HG03571 (cell line): ENCODE data around the gene ADGRL2.

ENCODE experiments used
- ATAC-seq: cut with Tn5 transposase; IDR thresholded peaks from one replicate; pipeline ENCODE4 v1.9.1; 2021; ENCODE audit not compliant: unreplicated experiment

The ADGRL2 gene

DNA sequence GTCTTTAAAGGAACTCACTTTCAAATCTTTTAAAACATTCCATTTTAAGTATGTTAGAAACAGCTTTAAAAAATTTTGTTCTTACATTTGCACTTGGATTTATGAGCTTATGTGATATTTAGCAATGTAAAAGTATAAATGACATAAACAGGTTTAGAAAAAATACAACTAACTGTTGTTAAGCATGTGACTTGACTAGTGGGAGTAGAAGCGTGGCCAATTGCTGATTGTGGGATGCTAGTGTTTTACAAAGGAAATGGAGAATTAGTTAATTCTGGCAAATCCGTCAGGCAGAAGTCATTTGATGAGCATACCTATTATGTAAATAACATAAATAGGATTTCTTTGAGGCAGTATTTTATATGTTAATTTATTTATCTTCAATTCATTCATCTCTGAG is 175.8 kb downstream of the ADGRL2 start:
- ATAC-seq = no peak

DNA sequence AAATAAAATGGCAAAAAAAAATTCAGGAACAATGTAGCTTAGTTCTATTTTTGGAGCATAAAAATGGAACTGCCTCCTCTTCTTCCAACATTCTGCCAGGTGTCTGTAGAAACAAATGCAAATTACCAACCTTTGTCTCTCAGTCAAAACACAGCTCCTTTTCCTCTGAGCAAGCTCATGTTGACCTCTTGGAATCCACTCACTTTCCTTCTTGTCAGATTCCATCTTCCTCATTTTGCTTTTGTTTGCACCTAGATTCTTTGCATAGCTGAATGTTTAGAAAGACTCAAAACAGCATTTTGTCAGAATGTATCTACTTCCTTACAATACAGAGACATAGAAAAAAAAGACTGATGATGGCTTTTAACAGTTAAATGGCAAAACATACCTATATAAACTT is 178.2 kb downstream of the ADGRL2 start:
- no peak for ATAC-seq

DNA sequence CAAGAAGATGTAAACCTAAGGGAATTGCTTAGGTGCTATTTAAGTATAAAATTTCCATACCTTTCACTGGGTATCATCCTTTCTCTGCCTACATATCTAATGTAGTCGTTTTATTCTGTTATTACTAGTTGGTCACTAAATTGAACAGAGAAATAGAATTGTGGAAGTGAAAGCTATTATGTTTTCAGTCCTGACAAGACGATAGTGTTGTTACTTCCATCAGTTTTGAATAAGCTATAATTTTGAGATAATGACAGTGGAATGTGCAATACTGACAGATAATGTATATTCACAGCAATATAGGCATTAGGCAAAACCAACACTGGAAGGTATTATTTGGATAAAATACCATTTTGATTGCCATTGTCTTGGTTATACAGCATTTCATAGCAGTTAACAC is 181.8 kb downstream of the ADGRL2 start:
- no peak for ATAC-seq

DNA sequence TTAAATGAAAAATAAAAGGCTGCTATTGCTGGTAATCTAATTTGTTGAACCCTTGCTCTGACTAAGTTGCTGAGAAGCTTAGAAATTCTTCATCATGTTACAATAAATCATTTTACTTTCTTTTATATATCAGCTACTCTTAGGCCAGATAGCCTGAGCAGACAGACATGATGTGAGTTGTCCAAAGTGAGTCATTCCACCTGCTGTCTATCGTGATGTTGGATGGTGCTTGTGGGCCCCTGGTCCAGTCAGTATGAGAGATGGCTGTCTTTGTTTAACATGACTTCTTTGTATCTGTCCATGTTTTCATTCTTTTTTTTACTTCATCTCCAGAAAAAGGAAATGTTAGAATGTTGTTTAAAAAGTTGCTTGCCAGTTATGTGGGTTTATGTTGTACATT is 188.8 kb downstream of the ADGRL2 start:
- ATAC-seq = no peak

DNA sequence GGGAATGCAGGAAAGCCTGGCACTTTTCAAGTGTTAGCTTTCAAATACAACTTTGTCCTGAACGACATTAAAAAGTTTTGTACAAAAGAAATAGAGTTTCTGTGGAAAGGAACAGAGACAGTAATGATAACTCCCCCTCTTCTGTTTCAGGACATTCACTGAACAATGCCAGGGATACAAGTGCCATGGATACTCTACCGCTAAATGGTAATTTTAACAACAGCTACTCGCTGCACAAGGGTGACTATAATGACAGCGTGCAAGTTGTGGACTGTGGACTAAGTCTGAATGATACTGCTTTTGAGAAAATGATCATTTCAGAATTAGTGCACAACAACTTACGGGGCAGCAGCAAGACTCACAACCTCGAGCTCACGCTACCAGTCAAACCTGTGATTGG is 189.5 kb downstream of the ADGRL2 start:
- ATAC-seq = no peak

DNA sequence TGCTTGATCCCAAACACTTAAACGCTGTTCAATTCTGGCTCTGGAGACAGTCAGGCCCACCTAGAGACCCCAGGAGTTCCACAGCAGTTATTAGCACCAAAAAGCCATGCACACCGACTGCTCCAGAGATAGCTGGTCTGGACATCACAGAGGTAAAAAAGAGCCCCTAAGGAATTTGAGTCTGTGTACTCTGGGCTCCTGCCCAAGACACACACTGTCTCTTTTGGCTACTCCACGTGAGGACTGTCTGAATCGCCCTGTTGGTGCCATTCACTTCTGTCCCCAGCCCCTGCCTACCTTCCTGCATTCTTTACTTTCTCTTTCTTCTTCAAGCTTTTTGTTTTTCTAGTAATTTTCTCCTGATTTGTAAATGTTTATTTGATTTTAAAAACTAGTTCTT is 197.4 kb downstream of the ADGRL2 start:
- ATAC-seq = no peak

DNA sequence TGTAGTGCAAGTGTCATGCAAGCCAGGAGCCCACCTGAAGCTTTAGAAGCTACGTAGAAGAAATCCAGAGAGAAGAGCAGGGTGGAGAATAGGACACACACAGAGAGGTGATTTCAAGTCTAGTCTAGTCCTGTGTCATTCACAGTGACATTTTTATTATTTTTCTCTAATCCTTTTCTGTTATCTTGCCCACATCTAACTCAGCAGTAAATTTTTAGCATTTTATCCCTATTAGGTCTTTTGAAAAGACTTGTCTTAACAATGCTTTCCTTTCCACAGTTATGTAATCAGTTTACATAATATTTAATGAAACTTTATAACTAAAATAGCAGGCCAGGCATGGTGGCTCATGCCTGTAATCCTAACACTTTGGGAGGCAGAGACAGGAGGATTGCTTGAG is 198.6 kb downstream of the ADGRL2 start:
- no peak for ATAC-seq

DNA sequence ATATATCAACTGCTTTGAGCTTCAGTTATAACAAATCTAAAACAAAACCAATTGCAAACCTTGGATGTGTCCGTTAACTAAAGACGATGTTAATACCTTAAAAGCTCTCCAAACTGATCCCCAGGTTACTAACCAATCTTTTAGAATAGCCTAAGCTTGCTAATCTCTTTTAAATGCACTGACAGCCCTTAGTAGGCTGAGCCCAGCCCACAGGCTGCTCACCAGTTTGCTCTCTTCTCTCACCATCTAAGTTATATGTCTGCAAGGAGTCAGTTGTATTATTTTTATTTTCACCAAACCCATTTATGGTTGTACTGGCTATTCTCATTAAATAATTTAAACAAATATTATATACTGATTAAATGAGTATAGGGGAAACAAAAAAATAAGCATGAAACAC is 199.5 kb downstream of the ADGRL2 start:
- ATAC-seq = no peak

DNA sequence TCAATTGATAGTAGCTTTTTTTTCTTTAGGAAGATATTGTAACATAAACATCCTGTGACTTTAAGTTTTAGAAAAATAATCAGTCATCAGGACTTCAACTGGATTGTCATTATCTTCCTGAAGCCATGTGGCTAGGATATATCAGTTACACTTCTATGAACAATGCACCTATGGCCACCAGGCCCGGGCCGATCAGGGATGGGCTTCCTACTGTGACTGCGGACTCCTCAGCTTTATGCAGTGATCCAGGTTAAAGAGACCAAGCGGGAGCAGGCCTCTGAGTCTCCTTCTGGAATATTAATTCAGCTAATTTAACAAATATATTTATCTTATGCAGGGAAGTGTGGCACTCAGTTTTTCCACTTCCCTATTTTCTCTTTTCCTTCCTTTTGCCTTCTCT is 200.6 kb downstream of the ADGRL2 start:
- no peak for ATAC-seq

DNA sequence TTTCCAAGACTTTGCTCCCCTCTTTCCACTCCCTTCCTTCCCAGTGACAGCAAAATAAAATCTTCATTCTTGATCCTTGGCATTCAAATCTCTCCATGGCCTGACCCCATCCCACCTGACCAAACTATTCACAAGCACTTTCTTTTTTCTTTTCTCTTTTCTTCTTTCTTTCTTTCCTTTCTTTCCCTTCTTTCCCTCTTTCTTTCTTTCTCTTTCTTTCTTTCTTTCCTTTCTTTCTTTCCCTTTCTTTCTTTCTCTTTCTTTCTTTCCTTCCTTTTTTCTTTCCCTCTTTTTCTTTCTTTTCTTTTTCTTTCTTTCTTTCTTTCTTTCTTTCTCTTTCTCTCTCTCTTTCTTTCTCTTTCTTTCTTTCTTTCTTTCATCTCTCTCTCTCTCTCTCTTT is 207.1 kb downstream of the ADGRL2 start:
- ATAC-seq = no peak

DNA sequence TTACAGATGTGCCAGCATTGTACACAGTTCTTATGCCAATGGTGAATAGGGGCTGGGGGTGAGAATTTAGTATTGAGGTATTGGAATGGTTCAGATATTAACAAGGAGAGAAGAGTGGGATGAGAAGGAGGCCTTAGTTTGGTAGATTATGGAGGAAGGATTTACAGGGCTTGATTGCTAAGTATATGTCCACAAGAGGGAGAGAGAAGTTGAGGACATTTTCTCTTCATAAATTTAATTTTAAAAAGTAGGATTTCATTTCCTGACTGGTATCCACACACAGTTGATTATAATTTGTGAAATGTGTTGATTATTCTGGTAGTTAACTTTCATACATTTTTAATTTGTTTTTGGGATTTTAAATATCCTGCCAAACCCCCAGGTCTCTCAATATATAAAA is 213.0 kb downstream of the ADGRL2 start:
- no peak for ATAC-seq

DNA sequence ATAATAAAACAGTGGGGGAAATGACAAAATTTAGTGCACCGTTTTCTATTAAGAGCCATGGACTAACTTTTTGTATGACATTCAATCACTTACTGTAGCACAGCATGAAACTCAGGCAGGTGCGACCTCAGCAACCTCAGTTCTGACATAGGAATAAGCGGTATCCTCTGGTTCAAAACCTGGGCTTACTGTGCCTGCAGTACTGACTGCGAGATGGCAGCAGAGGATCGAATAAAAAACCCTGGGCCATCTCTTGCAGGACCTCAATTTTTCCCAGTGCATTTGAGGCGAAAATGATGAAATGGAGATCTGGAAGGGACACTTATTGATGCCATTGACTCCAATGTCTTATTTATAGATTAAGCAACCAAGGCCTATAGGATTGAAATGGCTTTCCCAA is 214.7 kb downstream of the ADGRL2 start:
- ATAC-seq = no peak

DNA sequence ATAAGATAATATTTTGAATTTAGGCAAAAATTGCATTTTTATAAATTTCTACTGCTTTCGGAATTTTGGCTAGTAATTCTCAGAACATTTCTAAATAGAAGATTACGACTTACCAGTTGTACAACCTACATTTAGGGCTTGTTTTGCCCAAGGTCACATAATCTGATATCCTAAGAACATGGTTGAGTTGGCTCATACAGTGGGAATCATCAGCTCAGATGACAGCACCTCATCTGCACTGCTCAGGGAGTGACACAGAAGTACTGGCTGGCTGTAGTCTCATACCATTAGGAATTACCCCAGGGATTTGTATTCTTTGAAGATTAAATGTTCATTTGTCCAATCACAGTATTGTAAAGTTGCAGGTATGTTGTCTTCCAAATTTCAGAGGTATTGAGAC is 217.6 kb downstream of the ADGRL2 start:
- no peak for ATAC-seq

DNA sequence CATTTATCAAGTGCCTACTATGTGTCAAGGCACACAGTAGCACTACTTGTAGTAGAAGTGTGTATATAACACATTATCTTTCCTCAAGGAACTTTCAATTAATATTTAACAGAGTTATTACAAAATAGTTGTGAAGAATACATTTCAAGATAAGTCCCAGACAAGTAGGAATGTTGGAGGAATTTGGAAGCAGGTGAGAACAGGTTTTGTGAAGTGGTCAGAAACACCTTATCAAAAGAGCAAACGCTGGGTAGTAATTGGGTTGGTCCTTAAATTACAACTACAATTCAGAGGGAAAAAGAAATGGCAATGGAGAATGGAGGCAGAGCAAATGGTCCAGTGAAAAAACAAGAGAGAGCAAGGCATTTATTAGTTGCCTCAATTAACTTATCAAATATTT is 218.8 kb downstream of the ADGRL2 start:
- ATAC-seq = no peak

DNA sequence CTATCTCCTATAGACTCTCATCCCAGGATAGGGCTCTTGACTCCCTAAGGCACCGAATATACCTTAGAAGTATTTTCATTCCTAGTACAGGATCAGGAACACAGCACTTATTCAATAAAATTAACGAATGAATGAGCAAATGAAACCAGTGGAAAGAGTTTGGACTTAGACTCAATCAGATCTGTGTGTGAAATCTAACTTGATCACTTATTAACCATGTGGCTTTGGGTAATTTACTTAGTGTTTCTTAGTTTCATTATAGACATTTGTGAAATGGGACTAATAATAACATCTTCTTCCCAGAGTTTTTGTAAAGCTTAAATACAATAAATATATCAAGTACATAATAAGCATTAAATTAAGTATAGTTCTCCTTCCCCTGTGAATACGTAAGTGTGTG is 230.1 kb downstream of the ADGRL2 start:
- no peak for ATAC-seq

DNA sequence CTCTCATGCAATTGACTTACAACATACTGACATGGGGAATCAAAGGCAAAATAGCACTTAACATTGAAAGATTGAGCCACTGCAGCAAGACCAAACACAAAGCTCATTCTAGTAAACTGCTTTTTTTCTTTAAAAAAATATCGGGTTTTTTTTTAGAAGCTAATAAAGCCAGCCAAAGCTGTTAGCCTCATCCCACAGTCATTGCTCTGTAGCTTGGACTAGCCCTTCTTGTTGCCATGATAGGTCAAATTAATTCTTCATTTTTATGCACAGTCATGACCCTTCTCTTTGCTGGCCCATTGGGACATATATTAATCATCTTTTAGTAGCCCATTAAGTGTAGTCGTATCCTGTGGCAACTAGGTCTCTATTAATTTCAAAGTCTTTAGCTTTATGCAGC is 231.3 kb downstream of the ADGRL2 start:
- no peak for ATAC-seq

DNA sequence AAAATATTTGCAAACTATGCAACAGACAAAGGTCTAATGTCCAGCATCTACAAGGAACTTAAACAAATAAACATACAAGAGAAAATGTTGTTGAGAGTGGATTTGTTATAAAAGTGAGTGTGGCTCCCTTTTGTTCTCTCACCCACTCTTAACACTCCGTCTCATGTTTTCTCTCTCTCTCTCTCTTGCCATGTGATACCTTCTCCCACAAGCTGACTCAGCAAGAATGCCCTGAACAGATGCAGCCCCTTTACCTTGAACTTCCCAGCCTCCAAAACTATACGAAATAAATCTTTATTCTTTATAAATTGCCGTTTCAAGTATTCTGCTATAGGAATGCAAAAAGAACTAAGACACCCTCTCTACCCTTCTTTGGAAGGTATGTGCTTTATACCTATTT is 234.1 kb downstream of the ADGRL2 start:
- no peak for ATAC-seq
